Liver (tissue), 9 donors: ENCODE measurements around the gene LIMS1. TPM values are rescaled to one million over a fixed set of nuclear protein-coding genes. Genes with fewer than 3 reads are reported as not detected.
A peak's percentile ranks its signal among the peaks of the same experiment; 100 is the strongest.
"Not testable (repeated sequence)": the region's sequence is repeated elsewhere in the genome, so short reads cannot be mapped to it uniquely, and the experiment has no call there.

Experiments used
- DNase-seq: peaks from one replicate; pipeline ENCODE4 v3.0.0-alpha.2; 2017; ENCODE audit warnings: low spot score
- H3K27ac ChIP-seq, 2 donors: one replicate each; pipeline ENCODE4 v1.7.0; 2013; ENCODE audit warnings: inconsistent platforms in 2 of 2, low read length in 2 of 2, control low read depth in 1 of 2, low read depth in 1 of 2, mild to moderate bottlenecking in 1 of 2
- H3K27me3 ChIP-seq, 4 donors: one replicate each; pipeline versions ENCODE4 v1.6.1 to v1.7.0; 2013; ENCODE audit warnings: low read length in 3 of 4, inconsistent platforms in 1 of 4, mild to moderate bottlenecking in 1 of 4, moderate library complexity in 1 of 4; ENCODE audit not compliant: control insufficient read depth in 4 of 4, insufficient read depth in 4 of 4
- H3K36me3 ChIP-seq, 4 donors: one replicate each; pipeline versions ENCODE4 v1.6.1 to v1.7.0; 2013; ENCODE audit warnings: low read length in 3 of 4, mild to moderate bottlenecking in 3 of 4, low read depth in 1 of 4, moderate library complexity in 1 of 4; ENCODE audit not compliant: control insufficient read depth in 4 of 4, insufficient read depth in 3 of 4
- H3K4me1 ChIP-seq, 4 donors: one replicate each; pipeline versions ENCODE4 v1.6.1 to v1.7.0; 2013; ENCODE audit warnings: low read length in 3 of 4, mild to moderate bottlenecking in 3 of 4, moderate library complexity in 1 of 4; ENCODE audit not compliant: control insufficient read depth in 4 of 4, insufficient read depth in 4 of 4
- H3K4me3 ChIP-seq, 3 donors: one replicate each; pipeline versions ENCODE4 v1.6.1 to v1.7.0; 2013; ENCODE audit warnings: low read length in 3 of 3, control low read depth in 1 of 3, low read depth in 1 of 3, mild to moderate bottlenecking in 1 of 3
- H3K9ac ChIP-seq, 2 donors: one replicate each; pipeline ENCODE4 v1.7.0; 2013; ENCODE audit warnings: low read length in 2 of 2, mild to moderate bottlenecking in 2 of 2, moderate library complexity in 2 of 2, control low read depth in 1 of 2, low read depth in 1 of 2
- H3K9me3 ChIP-seq, 4 donors: one replicate each; pipeline versions ENCODE4 v1.6.1 to v1.7.0; 2013; ENCODE audit warnings: low read length in 3 of 4; ENCODE audit not compliant: control insufficient read depth in 4 of 4
- ATF3 ChIP-seq: IDR thresholded peaks from 2 replicates; pipeline ENCODE4 v1.6.1; 2016; ENCODE audit warnings: antibody characterized with exemption
- FOXA1 ChIP-seq: IDR thresholded peaks from 2 replicates; pipeline ENCODE4 v1.6.1; 2016; ENCODE audit warnings: antibody characterized with exemption
- FOXA2 ChIP-seq: IDR thresholded peaks from 2 replicates; pipeline ENCODE4 v1.6.1; 2016; ENCODE audit warnings: antibody characterized with exemption
- GABPA ChIP-seq, 2 donors: IDR thresholded peaks in 1 of 2; conservative IDR thresholded peaks in 1 of 2; 2 replicates each; pipeline ENCODE4 v1.6.1; 2016; ENCODE audit warnings: antibody characterized with exemption in 2 of 2, mild to moderate bottlenecking in 1 of 2, moderate library complexity in 1 of 2
- HNF4A ChIP-seq, 2 donors: conservative IDR thresholded peaks; 2 replicates each; pipeline ENCODE4 v1.6.1; 2016; ENCODE audit warnings: antibody characterized with exemption in 2 of 2, mild to moderate bottlenecking in 2 of 2
- HNF4G ChIP-seq: IDR thresholded peaks from 2 replicates; pipeline ENCODE4 v1.6.1; 2016; ENCODE audit warnings: antibody characterized with exemption
- JUND ChIP-seq, 2 donors: IDR thresholded peaks; 2 replicates each; pipeline ENCODE4 v1.6.1; 2016; ENCODE audit warnings: antibody characterized with exemption in 2 of 2
- NR2F2 ChIP-seq: IDR thresholded peaks from 2 replicates; pipeline ENCODE4 v1.6.1; 2016; ENCODE audit warnings: antibody characterized with exemption
- RAD21 ChIP-seq, 2 donors: IDR thresholded peaks; 2 replicates each; pipeline ENCODE4 v1.6.1; 2016; ENCODE audit warnings: antibody characterized with exemption in 2 of 2, mild to moderate bottlenecking in 2 of 2
- REST ChIP-seq: IDR thresholded peaks from 2 replicates; pipeline ENCODE4 v1.6.1; 2016; ENCODE audit warnings: antibody characterized with exemption, mild to moderate bottlenecking
- SP1 ChIP-seq: IDR thresholded peaks from 2 replicates; pipeline ENCODE4 v1.6.1; 2018; ENCODE audit warnings: antibody characterized with exemption, mild to moderate bottlenecking
- TAF1 ChIP-seq: conservative IDR thresholded peaks from 2 replicates; pipeline ENCODE4 v1.6.1; 2016; ENCODE audit warnings: antibody characterized with exemption, mild to moderate bottlenecking
- ZBTB33 ChIP-seq: IDR thresholded peaks from 2 replicates; pipeline ENCODE4 v1.6.1; 2016; ENCODE audit warnings: antibody characterized with exemption
- WGBS: extraction: QIAGEN DNeasy Blood & Tissue Kit; methylation state at CpG from one replicate; pipeline ENCODE4 v1.1.7; 2013; 5-methylcytosine and 5-hydroxymethylcytosine counted together
- polyA plus RNA-seq, 2 donors: library from polyadenylated mRNA; stranded (reverse) in 1 of 2; unstranded in 1 of 2; fragments of 200-250 nt in 1 of 2; fragments of >200 nt in 1 of 2; fragmentation: Nextera tagmentation in 1 of 2; extraction: Ambion mirVana in 1 of 2; gene quantifications; one replicate each; pipeline versions ENCODE4 v1.2.1 to v1.2.3, GENCODE V29; 2013 to 2015
- total RNA-seq, 2 donors: library from RNA; depleted of rRNA; stranded (reverse); fragments of >200 nt; gene quantifications; one replicate each; pipeline ENCODE4 v1.2.3, GENCODE V29; 2014
- donor health status: healthy.
- donor health status: healthy.
- donor health status: healthy.
- donor health status: healthy.
- donor health status: healthy.

The LIMS1 gene
- total and polyA plus RNA-seq, 4 donors: 10.2 to 37.1 (median 22.1) TPM

- H3K27me3 ChIP-seq, H3K9me3 ChIP-seq, H3K4me1 ChIP-seq, DNase-seq, H3K9ac ChIP-seq, H3K27ac ChIP-seq, H3K36me3 ChIP-seq, H3K4me3 ChIP-seq: not testable (repeated sequence)
- 63% methylated on average over 4 of the region's 4 CpGs for whole genome bisulfite sequencing
- peak; percentile 14 for TF ChIP-seq NR2F2
Observed at GRCh38 chr2:108678198-108678651, 144.0 kb downstream of the LIMS1 start.

- DNase-seq, H3K27me3 ChIP-seq, H3K27ac ChIP-seq, H3K4me1 ChIP-seq, H3K36me3 ChIP-seq, H3K4me3 ChIP-seq, H3K9me3 ChIP-seq, H3K9ac ChIP-seq: not testable (repeated sequence)
- no CpG with 5 or more reads among the region's 2 CpGs for WGBS
Observed at GRCh38 chr2:108680805-108681204, 146.5 kb downstream of the LIMS1 start.

GRCh38 chr2:108688818-108689756, 154.8 kb downstream of the LIMS1 start:
- H3K9me3 ChIP-seq, H3K27ac ChIP-seq, H3K9ac ChIP-seq, DNase-seq, H3K27me3 ChIP-seq, H3K36me3 ChIP-seq, H3K4me1 ChIP-seq, H3K4me3 ChIP-seq: not testable (repeated sequence)
- WGBS: 88% methylated on average over 6 of the region's 15 CpGs

- no CpG with 5 or more reads among the region's 1 CpG for WGBS
- peak; percentile 39 to 49 for TF ChIP-seq RAD21 (IDR thresholded peaks at IDR 0.05)
- peak; percentile 63 to 67 for TF ChIP-seq HNF4A (conservative IDR thresholded peaks at IDR 0.05)
- peak; percentile 48 for TF ChIP-seq HNF4G
- not testable (repeated sequence) for DNase-seq, H3K27ac ChIP-seq, H3K4me1 ChIP-seq, H3K27me3 ChIP-seq, H3K9me3 ChIP-seq, H3K4me3 ChIP-seq, H3K36me3 ChIP-seq, H3K9ac ChIP-seq
Observed at GRCh38 chr2:108690001-108690400, 155.7 kb downstream of the LIMS1 start.

GRCh38 chr2:108691447-108691846, 157.2 kb downstream of the LIMS1 start:
- H3K9me3 ChIP-seq: no peaks in the 10 kb centered on the region
- H3K27me3 ChIP-seq: no peaks in the 10 kb centered on the region
- peaks cover 0 to 7% (median 3%) of the 10 kb centered on the region in 4 donors for H3K4me1 ChIP-seq
- DNase-seq: no peak
- H3K36me3 ChIP-seq: no peaks in the 10 kb centered on the region
- no peak overlapping the region for H3K27ac ChIP-seq
- no peak overlapping the region for H3K4me3 ChIP-seq
- WGBS: 49% methylated on average over 7 of the region's 7 CpGs
- H3K9ac ChIP-seq: no peak overlapping the region
- no peak for TF ChIP-seq FOXA1
- no peak for TF ChIP-seq REST
- TF ChIP-seq RAD21 (IDR thresholded peaks at IDR 0.05): no peak
- no peak for TF ChIP-seq ZBTB33
- no peak for TF ChIP-seq NR2F2
- no peak for TF ChIP-seq ATF3
- TF ChIP-seq SP1: peak; percentile 32
- peak in 1 of 2 donors; percentile 26 for TF ChIP-seq GABPA (IDR thresholded peaks at IDR 0.05 in 1 of 2, conservative IDR thresholded peaks at IDR 0.05 in 1 of 2)
- peak; percentile 17 for TF ChIP-seq FOXA2
- no peak for TF ChIP-seq TAF1
- TF ChIP-seq JUND (IDR thresholded peaks at IDR 0.05): peak; percentile 35 to 69
